ENCODE data around the gene TAC4. TPM values are rescaled to one million over a fixed set of nuclear protein-coding genes. Genes with fewer than 3 reads are reported as not detected.

TAC4 gene
- total and polyA plus RNA-seq, 2 donors (not counting 1 experiment from before 2014, with no cell fraction given): not detected

DNA sequence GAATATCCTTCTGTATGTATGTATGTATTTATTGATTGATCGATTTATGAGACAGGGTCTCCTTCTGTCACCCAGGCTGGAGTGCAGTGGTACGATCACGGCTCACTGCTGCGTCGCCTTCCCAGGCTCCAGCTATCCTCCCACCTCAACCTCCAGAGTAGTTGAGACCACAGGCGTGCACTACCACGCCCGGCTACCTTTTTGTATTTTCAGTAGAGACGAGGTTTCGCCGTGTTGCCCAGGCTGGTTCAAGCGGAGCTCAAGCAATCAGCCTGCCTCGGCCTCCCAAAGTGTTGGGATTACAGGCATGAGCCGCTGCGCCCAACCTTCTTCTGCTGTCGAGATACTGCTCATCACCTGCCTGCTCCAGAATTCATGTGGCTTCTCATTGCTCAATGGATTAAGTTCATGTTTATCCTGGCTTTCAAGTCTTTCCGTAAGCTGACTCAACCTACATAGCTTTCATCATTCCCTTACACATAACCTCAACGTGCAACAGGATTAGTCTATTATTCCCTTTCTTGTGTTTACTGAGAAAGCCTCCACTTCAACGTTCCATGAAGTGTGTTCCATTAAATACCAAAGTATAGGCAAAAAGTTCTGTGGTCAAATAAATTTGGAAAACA, 13.6 kb downstream of the TAC4 start:
- no peak overlapping the region for H3K4me3 ChIP-seq (ENCODE audit: control extremely low read depth in 1 of 5, extremely low read depth in 1 of 5, insufficient read depth in 1 of 5, low read depth in 2 of 5, low read length in 4 of 5)
- H3K9me3 ChIP-seq (ENCODE audit: control extremely low read depth in 1 of 3, control insufficient read depth in 2 of 3, insufficient read depth in 1 of 3, low read length in 2 of 3): no peaks in the 10 kb centered on the region
- DNase-seq (no peak), ATAC-seq (ENCODE audit: low read depth) (no peak)
- CTCF ChIA-PET: interaction anchor here (0.8 kb wide), 1 partner anchor 164 kb away, joined by 3 read pairs; no protein-coding TSS in a partner anchor
- H3K9ac ChIP-seq (ENCODE audit: low read length): no peak overlapping the region
- H3K79me2 ChIP-seq (ENCODE audit: control insufficient read depth, insufficient read depth, low read length): no peaks in the 10 kb centered on the region
- no peaks in the 10 kb centered on the region for H3K27me3 ChIP-seq (replicated peaks in 1 of 4; ENCODE audit: control extremely low read depth in 1 of 4, control insufficient read depth in 3 of 4, insufficient read depth in 4 of 4, low read length in 3 of 4)
- H4K20me1 ChIP-seq (ENCODE audit: control insufficient read depth, insufficient read depth, low read length, poor library complexity, severe bottlenecking): no peaks in the 10 kb centered on the region
- Mint-ChIP-seq H3K27ac (no peak overlapping the region), H3K4me1 (peaks cover 12% of the 10 kb centered on the region), H3K4me3 (no peak overlapping the region), H3K9me3 (ENCODE audit: insufficient read depth) (no peaks in the 10 kb centered on the region), H3K27me3 (no peaks in the 10 kb centered on the region)
- no peak overlapping the region for H3K27ac ChIP-seq (ENCODE audit: low read length in 2 of 2)
- H2AFZ ChIP-seq (ENCODE audit: insufficient read depth, low read depth, low read length, poor library complexity, severe bottlenecking): no peak overlapping the region
- H3K4me1 ChIP-seq (ENCODE audit: control insufficient read depth in 2 of 2, insufficient read depth in 2 of 2, low read length in 2 of 2): no peaks in the 10 kb centered on the region
- TF ChIP-seq EZH2 (IDR thresholded peaks at IDR 0.05; ENCODE audit: borderline replicate concordance, insufficient read depth, low read depth, low read length, poor library complexity, severe bottlenecking): no peak
- TF ChIP-seq, protein P1, sequence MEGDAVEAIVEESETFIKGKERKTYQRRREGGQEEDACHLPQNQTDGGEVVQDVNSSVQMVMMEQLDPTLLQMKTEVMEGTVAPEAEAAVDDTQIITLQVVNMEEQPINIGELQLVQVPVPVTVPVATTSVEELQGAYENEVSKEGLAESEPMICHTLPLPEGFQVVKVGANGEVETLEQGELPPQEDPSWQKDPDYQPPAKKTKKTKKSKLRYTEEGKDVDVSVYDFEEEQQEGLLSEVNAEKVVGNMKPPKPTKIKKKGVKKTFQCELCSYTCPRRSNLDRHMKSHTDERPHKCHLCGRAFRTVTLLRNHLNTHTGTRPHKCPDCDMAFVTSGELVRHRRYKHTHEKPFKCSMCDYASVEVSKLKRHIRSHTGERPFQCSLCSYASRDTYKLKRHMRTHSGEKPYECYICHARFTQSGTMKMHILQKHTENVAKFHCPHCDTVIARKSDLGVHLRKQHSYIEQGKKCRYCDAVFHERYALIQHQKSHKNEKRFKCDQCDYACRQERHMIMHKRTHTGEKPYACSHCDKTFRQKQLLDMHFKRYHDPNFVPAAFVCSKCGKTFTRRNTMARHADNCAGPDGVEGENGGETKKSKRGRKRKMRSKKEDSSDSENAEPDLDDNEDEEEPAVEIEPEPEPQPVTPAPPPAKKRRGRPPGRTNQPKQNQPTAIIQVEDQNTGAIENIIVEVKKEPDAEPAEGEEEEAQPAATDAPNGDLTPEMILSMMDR (IDR thresholded peaks at IDR 0.05): no peak
- intact Hi-C loops (cut with micrococcal nuclease): no loop called here
- peaks cover 2 to 14% of the 10 kb centered on the region in 2 experiments for H3K36me3 ChIP-seq (replicated peaks in 1 of 2; ENCODE audit: control extremely low read depth in 1 of 2, control insufficient read depth in 1 of 2, extremely low read depth in 1 of 2, insufficient read depth in 2 of 2, low read length in 1 of 2)
- POLR2A ChIA-PET: no interaction called here
- WGBS (ENCODE audit: insufficient coverage): 99% methylated on average over 16 of the region's 19 CpGs
- H3K4me2 ChIP-seq (replicated peaks; ENCODE audit: low read depth, low read length, poor library complexity, severe bottlenecking): no peak overlapping the region

DNA sequence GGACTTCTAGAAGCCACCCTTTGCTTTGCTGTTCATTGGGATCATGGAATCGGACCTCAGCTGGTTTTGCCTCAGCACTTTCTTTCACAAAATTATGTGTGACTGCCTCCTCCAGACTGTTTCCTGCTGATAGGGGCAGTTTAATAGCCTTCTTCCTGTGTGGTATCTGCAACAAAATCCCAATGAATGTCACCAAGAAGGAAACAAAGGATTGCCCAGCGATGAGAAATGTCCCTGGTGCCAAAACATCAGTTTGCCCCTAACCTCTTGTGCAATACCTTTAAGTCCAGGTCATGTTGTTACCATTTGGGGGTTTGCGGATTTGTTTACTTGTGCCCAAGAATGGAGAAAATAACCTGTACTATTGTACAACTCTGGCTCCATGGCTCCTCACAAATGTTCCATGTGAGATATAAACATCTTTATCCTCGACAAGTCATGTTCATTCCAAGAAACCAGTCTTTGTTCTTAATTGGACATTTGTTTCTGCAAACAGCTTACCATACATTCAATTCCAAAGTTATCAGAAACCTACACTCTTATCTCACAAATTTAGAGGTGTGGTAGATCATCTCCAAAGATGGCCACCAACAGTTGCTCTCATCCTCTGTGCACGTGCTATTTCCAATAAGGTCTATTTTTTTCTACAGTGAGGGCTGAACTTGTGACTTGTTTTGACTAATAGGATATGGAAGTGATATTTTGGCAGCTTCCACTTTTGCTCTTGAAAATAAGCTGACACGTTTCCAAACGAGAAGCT, 14.8 kb downstream of the TAC4 start:
- no peak overlapping the region for H3K4me2 ChIP-seq (replicated peaks; ENCODE audit: low read depth, low read length, poor library complexity, severe bottlenecking)

More for the DNA sequence above, 14.8 kb downstream of the TAC4 start:
- TF ChIP-seq, protein P1 (IDR thresholded peaks at IDR 0.05): no peak
- TF ChIP-seq EZH2 (IDR thresholded peaks at IDR 0.05; ENCODE audit: borderline replicate concordance, insufficient read depth, low read depth, low read length, poor library complexity, severe bottlenecking): no peak
- Mint-ChIP-seq H3K4me1 (peaks cover 12% of the 10 kb centered on the region), H3K27ac (no peak overlapping the region), H3K9me3 (ENCODE audit: insufficient read depth) (no peaks in the 10 kb centered on the region), H3K4me3 (no peak overlapping the region), H3K27me3 (no peaks in the 10 kb centered on the region)
- Histone ChIP-seq H3K36me3 (replicated peaks in 1 of 2; ENCODE audit: control extremely low read depth in 1 of 2, control insufficient read depth in 1 of 2, extremely low read depth in 1 of 2, insufficient read depth in 2 of 2, low read length in 1 of 2) (peaks cover 2 to 24% of the 10 kb centered on the region in 2 experiments), H3K9me3 (ENCODE audit: control extremely low read depth in 1 of 3, control insufficient read depth in 2 of 3, insufficient read depth in 1 of 3, low read length in 2 of 3) (no peaks in the 10 kb centered on the region), H3K27ac (ENCODE audit: low read length in 2 of 2) (no peak overlapping the region), H4K20me1 (ENCODE audit: control insufficient read depth, insufficient read depth, low read length, poor library complexity, severe bottlenecking) (no peaks in the 10 kb centered on the region), H3K4me1 (ENCODE audit: control insufficient read depth in 2 of 2, insufficient read depth in 2 of 2, low read length in 2 of 2) (no peaks in the 10 kb centered on the region), H3K4me3 (ENCODE audit: control extremely low read depth in 1 of 5, extremely low read depth in 1 of 5, insufficient read depth in 1 of 5, low read depth in 2 of 5, low read length in 4 of 5) (no peak overlapping the region), H3K27me3 (replicated peaks in 1 of 4; ENCODE audit: control extremely low read depth in 1 of 4, control insufficient read depth in 3 of 4, insufficient read depth in 4 of 4, low read length in 3 of 4) (no peaks in the 10 kb centered on the region), H3K79me2 (ENCODE audit: control insufficient read depth, insufficient read depth, low read length) (no peaks in the 10 kb centered on the region), H3K9ac (ENCODE audit: low read length) (no peak overlapping the region), H2AFZ (ENCODE audit: insufficient read depth, low read depth, low read length, poor library complexity, severe bottlenecking) (no peak overlapping the region)
- 63% methylated on average over 5 of the region's 7 CpGs for WGBS (ENCODE audit: insufficient coverage)
- intact Hi-C loops (cut with micrococcal nuclease): no loop called here
- ChIA-PET POLR2A (no interaction called here), CTCF (interaction anchor here (1.2 kb wide), 1 partner anchor 29 kb away, joined by 4 read pairs; no protein-coding TSS in a partner anchor)
- ATAC-seq (ENCODE audit: low read depth) (no peak), DNase-seq (no peak)

Data from B cell (primary cell).